HG02981 (cell line): ENCODE results near the gene LUZP2.
A peak's percentile ranks its signal among the peaks of the same experiment; 100 is the strongest.
"Not testable (repeated sequence)": the region's sequence is repeated elsewhere in the genome, so short reads cannot be mapped to it uniquely, and the experiment has no call there.

Experiments
- ATAC-seq: cut with Tn5 transposase; IDR thresholded peaks from one replicate; pipeline ENCODE4 v1.9.1; 2021; ENCODE audit warnings: mild to moderate bottlenecking, moderate library complexity; ENCODE audit not compliant: unreplicated experiment

LUZP2 gene

GRCh38 chr11:24890426-24890825 lies 393.6 kb downstream of the LUZP2 start:
- ATAC-seq, result no peak

- not testable (repeated sequence) for ATAC-seq
Observed at GRCh38 chr11:24891845-24892492, 395.1 kb downstream of the LUZP2 start.

- ATAC-seq, result no peak
Observed at GRCh38 chr11:24896118-24896835, 399.4 kb downstream of the LUZP2 start.

GRCh38 chr11:24900514-24900913 lies 403.7 kb downstream of the LUZP2 start:
- ATAC-seq, result peak; percentile 55

- no peak for ATAC-seq
Observed at GRCh38 chr11:24900960-24901549, 404.2 kb downstream of the LUZP2 start.

- ATAC-seq, result no peak
Observed at GRCh38 chr11:24903555-24903954, 406.7 kb downstream of the LUZP2 start.

GRCh38 chr11:24925091-24925490 lies 428.2 kb downstream of the LUZP2 start:
- no peak for ATAC-seq

GRCh38 chr11:24932110-24933000 lies 435.5 kb downstream of the LUZP2 start:
- no peak for ATAC-seq

- ATAC-seq, result no peak
Observed at GRCh38 chr11:24934733-24935439, 438.0 kb downstream of the LUZP2 start.

- ATAC-seq, result no peak
Observed at GRCh38 chr11:24944891-24945290, 448.0 kb downstream of the LUZP2 start.

- ATAC-seq, result no peak
Observed at GRCh38 chr11:24949406-24949805, 452.6 kb downstream of the LUZP2 start.

- ATAC-seq, result no peak
Observed at GRCh38 chr11:24963852-24964251, 467.0 kb downstream of the LUZP2 start.

GRCh38 chr11:24965748-24966147 lies 468.9 kb downstream of the LUZP2 start:
- no peak for ATAC-seq

GRCh38 chr11:24993903-24994302 lies 497.1 kb downstream of the LUZP2 start:
- not testable (repeated sequence) for ATAC-seq

- ATAC-seq, result not testable (repeated sequence)
Observed at GRCh38 chr11:24999929-25000328, 503.1 kb downstream of the LUZP2 start.

- no peak for ATAC-seq
Observed at GRCh38 chr11:25037431-25037830, 540.6 kb downstream of the LUZP2 start.

GRCh38 chr11:25038131-25038530 lies 541.3 kb downstream of the LUZP2 start:
- no peak for ATAC-seq

- no peak for ATAC-seq
Observed at GRCh38 chr11:25039165-25039564, 542.3 kb downstream of the LUZP2 start.

GRCh38 chr11:25048632-25049031 lies 551.8 kb downstream of the LUZP2 start:
- ATAC-seq, result no peak

GRCh38 chr11:25052844-25053243 lies 556.0 kb downstream of the LUZP2 start:
- no peak for ATAC-seq

GRCh38 chr11:25057861-25058260 lies 561.0 kb downstream of the LUZP2 start:
- ATAC-seq, result no peak
